HepG2 (cell line): Measurements from ENCODE around the gene POLR1H. TPM values are rescaled to one million over a fixed set of nuclear protein-coding genes. Genes with fewer than 3 reads are reported as not detected.
A peak's percentile ranks its signal among the peaks of the same experiment; 100 is the strongest.

Experiments
- ARNT2 ChIP-seq: sonication (generic); formaldehyde crosslinking; IDR thresholded peaks from 2 replicates; pipeline ENCODE4 v1.8.0; 2022; ENCODE audit warnings: mild to moderate bottlenecking, low read depth, missing genetic modification reagents, moderate library complexity
- CC2D1A ChIP-seq: sonication (generic); formaldehyde crosslinking; IDR thresholded peaks from 2 replicates; pipeline ENCODE4 v1.8.1; 2023; ENCODE audit warnings: mild to moderate bottlenecking, missing genetic modification reagents
- CHCHD3 ChIP-seq: sonication (generic); formaldehyde crosslinking; IDR thresholded peaks from 2 replicates; pipeline ENCODE4 v1.8.0; 2022; ENCODE audit warnings: mild to moderate bottlenecking, missing genetic modification reagents, moderate library complexity
- CHD2 ChIP-seq: IDR thresholded peaks from 2 replicates; pipeline ENCODE4 v1.6.1; 2011; ENCODE audit warnings: low read depth, low read length, improper control_type of control experiment
- KLF9 ChIP-seq: IDR thresholded peaks from 2 replicates; pipeline ENCODE4 v1.6.1; 2016; ENCODE audit warnings: low read depth
- POGZ ChIP-seq: sonication (generic); formaldehyde crosslinking; IDR thresholded peaks from 2 replicates; pipeline ENCODE4 v1.4.0; 2020; ENCODE audit warnings: mild to moderate bottlenecking, missing genetic modification reagents
- RCOR2 ChIP-seq: IDR thresholded peaks from 2 replicates; pipeline ENCODE4 v1.6.1; 2016; ENCODE audit warnings: missing biosample characterization, missing genetic modification reagents
- TGIF2 ChIP-seq: IDR thresholded peaks from 2 replicates; pipeline ENCODE4 v1.6.1; 2016; ENCODE audit warnings: control low read depth, missing compliant biosample characterization
- ZNF3 ChIP-seq: IDR thresholded peaks from 2 replicates; pipeline ENCODE4 v1.7.0; 2017; ENCODE audit warnings: inconsistent platforms
- ZNF30 ChIP-seq: sonication (generic); formaldehyde crosslinking; IDR thresholded peaks from 2 replicates; pipeline ENCODE4 v1.5.0; 2020; ENCODE audit warnings: mild to moderate bottlenecking, missing genetic modification reagents
- ZNF777 ChIP-seq: sonication (generic); formaldehyde crosslinking; IDR thresholded peaks from 2 replicates; pipeline ENCODE4 v1.4.0; 2020; ENCODE audit warnings: missing genetic modification reagents
- ZNF883 ChIP-seq: sonication (generic); formaldehyde crosslinking; IDR thresholded peaks from 2 replicates; pipeline ENCODE4 v1.5.1; 2020; ENCODE audit warnings: mild to moderate bottlenecking, missing genetic modification reagents; ENCODE audit errors: not compliant biosample characterization
- ZSCAN9 ChIP-seq: IDR thresholded peaks from 2 replicates; pipeline ENCODE4 v1.6.1; 2016; ENCODE audit warnings: borderline replicate concordance
- polyA plus RNA-seq, 8 experiments: library from polyadenylated mRNA; depleted of rRNA in 3 of 8; stranded (reverse) in 7 of 8; unstranded in 1 of 8; fragments of >200 nt; fragmentation: Illumina TruSeq in 4 of 8; extraction: Trizol in 4 of 8; gene quantifications; 2 replicates each; pipeline versions ENCODE4 v1.2.1 to v1.2.3, GENCODE V29; 2011 to 2016; ENCODE audit warnings: low read depth in 4 of 8, missing spikeins in 1 of 8, mixed read lengths in 1 of 8; ENCODE audit not compliant: insufficient read depth in 1 of 8
- total RNA-seq, 5 experiments: library from RNA; depleted of rRNA; stranded (reverse); fragments of >200 nt; fragmentation: Illumina TruSeq; extraction: Trizol; gene quantifications; 2 replicates each; pipeline ENCODE4 v1.2.3, GENCODE V29; 2016; ENCODE audit warnings: low read depth in 1 of 5
- TF ChIP-seq, protein P1 (sequence below): sonication (generic); formaldehyde crosslinking; IDR thresholded peaks from 2 replicates; pipeline ENCODE4 v1.4.0; 2020; ENCODE audit warnings: missing genetic modification reagents
- TF ChIP-seq, protein P2 (sequence below): sonication (generic); formaldehyde crosslinking; IDR thresholded peaks from 2 replicates; pipeline ENCODE4 v1.4.0; 2020; ENCODE audit warnings: mild to moderate bottlenecking, missing genetic modification reagents
- TF ChIP-seq, protein P3 (sequence below): sonication (generic); formaldehyde crosslinking; IDR thresholded peaks from 2 replicates; pipeline ENCODE4 v1.5.1; 2020; ENCODE audit warnings: missing genetic modification reagents, mild to moderate bottlenecking, borderline replicate concordance
- TF ChIP-seq, protein P4 (sequence below): sonication (generic); formaldehyde crosslinking; IDR thresholded peaks from 2 replicates; pipeline ENCODE4 v1.8.0; 2022; ENCODE audit warnings: mild to moderate bottlenecking, missing genetic modification reagents, borderline replicate concordance
- TF ChIP-seq, protein P5 (sequence below): sonication (generic); formaldehyde crosslinking; IDR thresholded peaks from 2 replicates; pipeline ENCODE4 v1.8.1; 2023; ENCODE audit warnings: missing genetic modification reagents, mild to moderate bottlenecking, borderline replicate concordance

Gene POLR1H
- total and polyA plus RNA-seq, 2 of the 13 experiments (the other 11 are each of a cell fraction or from before 2014, with no cell fraction given), result 61.4 to 79.8 TPM

DNA sequence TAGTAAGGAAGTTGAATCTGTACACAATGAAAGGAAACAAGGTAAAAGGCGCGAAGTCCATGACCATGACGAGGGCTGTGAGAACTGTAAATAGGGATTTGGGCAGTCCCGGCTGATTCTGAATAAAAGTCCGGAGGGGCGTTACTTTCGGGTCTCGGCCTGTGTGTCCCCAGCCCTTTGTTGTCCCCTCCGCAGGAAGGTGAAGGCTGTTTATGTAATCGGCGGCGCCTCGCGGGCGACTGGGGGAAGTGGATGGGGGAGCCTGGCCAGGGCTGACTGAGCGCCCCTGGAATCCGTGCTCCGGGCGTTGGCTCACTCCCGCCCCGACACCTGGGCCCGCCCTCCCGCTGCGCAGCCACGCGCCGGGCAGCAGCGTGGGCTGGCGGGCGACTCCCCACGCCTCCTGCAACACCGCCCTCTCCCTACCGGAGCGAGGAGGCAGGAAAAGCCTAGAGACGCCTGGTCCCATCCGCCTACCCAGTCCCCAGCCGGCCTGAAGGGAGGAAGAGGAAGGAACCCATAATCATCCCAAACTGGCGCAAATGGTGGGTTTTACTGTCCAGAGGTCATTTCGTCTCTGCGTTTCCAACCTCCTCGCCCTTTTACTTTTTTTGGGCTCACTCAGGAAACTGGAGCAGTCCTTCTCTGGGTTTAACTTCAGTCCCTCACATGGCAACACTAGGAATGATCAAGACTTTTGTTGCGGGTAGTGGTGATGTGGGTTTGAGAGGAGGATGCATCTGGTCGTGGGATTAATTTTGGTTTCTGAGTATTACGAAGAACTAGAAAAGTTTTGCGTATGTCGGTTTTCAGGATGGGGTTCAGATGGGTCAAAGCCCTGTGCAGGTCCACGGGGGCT lies 39.7 kb downstream of the POLR1H start (continued):
- TF ChIP-seq, protein P1, sequence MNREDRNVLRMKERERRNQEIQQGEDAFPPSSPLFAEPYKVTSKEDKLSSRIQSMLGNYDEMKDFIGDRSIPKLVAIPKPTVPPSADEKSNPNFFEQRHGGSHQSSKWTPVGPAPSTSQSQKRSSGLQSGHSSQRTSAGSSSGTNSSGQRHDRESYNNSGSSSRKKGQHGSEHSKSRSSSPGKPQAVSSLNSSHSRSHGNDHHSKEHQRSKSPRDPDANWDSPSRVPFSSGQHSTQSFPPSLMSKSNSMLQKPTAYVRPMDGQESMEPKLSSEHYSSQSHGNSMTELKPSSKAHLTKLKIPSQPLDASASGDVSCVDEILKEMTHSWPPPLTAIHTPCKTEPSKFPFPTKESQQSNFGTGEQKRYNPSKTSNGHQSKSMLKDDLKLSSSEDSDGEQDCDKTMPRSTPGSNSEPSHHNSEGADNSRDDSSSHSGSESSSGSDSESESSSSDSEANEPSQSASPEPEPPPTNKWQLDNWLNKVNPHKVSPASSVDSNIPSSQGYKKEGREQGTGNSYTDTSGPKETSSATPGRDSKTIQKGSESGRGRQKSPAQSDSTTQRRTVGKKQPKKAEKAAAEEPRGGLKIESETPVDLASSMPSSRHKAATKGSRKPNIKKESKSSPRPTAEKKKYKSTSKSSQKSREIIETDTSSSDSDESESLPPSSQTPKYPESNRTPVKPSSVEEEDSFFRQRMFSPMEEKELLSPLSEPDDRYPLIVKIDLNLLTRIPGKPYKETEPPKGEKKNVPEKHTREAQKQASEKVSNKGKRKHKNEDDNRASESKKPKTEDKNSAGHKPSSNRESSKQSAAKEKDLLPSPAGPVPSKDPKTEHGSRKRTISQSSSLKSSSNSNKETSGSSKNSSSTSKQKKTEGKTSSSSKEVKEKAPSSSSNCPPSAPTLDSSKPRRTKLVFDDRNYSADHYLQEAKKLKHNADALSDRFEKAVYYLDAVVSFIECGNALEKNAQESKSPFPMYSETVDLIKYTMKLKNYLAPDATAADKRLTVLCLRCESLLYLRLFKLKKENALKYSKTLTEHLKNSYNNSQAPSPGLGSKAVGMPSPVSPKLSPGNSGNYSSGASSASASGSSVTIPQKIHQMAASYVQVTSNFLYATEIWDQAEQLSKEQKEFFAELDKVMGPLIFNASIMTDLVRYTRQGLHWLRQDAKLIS, result no peak
- TF ChIP-seq ARNT2 (CRISPR knock-in tag), result peak; percentile 65; the same call in 1 of the 2 replicates
- TF ChIP-seq, protein P2, sequence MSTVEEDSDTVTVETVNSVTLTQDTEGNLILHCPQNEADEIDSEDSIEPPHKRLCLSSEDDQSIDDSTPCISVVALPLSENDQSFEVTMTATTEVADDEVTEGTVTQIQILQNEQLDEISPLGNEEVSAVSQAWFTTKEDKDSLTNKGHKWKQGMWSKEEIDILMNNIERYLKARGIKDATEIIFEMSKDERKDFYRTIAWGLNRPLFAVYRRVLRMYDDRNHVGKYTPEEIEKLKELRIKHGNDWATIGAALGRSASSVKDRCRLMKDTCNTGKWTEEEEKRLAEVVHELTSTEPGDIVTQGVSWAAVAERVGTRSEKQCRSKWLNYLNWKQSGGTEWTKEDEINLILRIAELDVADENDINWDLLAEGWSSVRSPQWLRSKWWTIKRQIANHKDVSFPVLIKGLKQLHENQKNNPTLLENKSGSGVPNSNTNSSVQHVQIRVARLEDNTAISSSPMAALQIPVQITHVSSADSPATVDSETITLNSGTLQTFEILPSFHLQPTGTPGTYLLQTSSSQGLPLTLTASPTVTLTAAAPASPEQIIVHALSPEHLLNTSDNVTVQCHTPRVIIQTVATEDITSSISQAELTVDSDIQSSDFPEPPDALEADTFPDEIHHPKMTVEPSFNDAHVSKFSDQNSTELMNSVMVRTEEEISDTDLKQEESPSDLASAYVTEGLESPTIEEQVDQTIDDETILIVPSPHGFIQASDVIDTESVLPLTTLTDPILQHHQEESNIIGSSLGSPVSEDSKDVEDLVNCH (CRISPR knock-in tag), result no peak; the same call in 1 of the 2 replicates
- peak; percentile 77; the same call in 1 of the 2 replicates for TF ChIP-seq CHCHD3 (CRISPR knock-in tag)
- no peak for TF ChIP-seq ZNF3
- no peak for TF ChIP-seq ZNF777 (CRISPR knock-in tag)
- TF ChIP-seq ZNF883 (CRISPR knock-in tag), result peak; percentile 85
- TF ChIP-seq, protein P3, sequence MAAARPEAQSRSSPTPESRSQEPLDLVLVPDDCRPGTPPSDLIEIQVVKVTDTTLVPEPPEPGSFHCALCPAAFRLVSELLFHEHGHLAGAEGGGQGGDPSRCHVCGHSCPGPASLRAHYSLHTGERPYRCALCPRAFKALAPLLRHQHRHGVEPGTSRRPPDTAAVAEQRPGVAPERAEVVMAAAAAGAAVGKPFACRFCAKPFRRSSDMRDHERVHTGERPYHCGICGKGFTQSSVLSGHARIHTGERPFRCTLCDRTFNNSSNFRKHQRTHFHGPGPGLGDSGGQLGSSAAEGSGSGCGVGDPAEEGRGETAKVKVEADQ (CRISPR knock-in tag), result no peak
- TF ChIP-seq ZNF30 (CRISPR knock-in tag), result no peak
- 0 out of 2 replicates have a peak, but pooled peaks have one; percentile 27 for TF ChIP-seq KLF9 (CRISPR knock-in tag)
- TF ChIP-seq, protein P4, sequence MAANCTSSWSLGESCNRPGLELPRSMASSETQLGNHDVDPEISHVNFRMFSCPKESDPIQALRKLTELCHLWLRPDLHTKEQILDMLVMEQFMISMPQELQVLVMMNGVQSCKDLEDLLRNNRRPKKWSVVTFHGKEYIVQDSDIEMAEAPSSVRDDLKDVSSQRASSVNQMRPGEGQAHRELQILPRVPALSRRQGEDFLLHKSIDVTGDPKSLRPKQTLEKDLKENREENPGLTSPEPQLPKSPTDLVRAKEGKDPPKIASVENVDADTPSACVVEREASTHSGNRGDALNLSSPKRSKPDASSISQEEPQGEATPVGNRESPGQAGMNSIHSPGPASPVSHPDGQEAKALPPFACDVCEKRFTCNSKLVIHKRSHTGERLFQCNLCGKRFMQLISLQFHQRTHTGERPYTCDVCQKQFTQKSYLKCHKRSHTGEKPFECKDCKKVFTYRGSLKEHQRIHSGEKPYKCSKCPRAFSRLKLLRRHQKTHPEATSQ (CRISPR knock-in tag), result no peak
- TF ChIP-seq CC2D1A (CRISPR knock-in tag), result no peak
- TF ChIP-seq CHD2, result no peak
- TF ChIP-seq TGIF2, result peak; percentile 72; the same call in 1 of the 2 replicates
- TF ChIP-seq, protein P5, sequence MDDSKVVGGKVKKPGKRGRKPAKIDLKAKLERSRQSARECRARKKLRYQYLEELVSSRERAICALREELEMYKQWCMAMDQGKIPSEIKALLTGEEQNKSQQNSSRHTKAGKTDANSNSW (CRISPR knock-in tag), result no peak
- no peak for TF ChIP-seq RCOR2 (CRISPR knock-in tag)
- 0 out of 2 replicates have a peak, but pooled peaks have one; percentile 62 for TF ChIP-seq ZSCAN9 (CRISPR knock-in tag)
- peak; percentile 39; the same call in 1 of the 2 replicates for TF ChIP-seq POGZ (CRISPR knock-in tag)
